ENCODE data around the gene MAB21L2.
"Not testable (repeated sequence)": the region's sequence is repeated elsewhere in the genome, so short reads cannot be mapped to it uniquely, and the experiment has no call there.

Gene MAB21L2

DNA sequence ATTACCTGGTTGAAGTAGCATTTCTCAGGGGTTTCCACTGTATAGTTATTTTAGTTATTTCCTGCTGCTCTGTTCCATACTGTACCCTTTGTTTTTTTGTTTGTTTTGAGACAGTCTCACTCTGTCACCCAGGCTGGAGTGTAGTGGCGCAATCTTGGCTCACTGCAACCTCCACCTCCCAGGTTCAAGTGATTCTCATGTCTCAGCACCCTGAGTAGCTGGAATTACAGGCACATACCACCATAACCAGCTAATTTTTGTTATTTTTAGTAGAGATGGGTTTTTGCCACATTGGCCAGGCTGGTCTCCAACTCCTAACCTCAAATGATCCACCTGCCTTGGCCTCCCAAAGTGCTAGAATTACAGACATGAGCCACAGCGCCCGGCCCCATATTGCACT lies 24.1 kb upstream of the MAB21L2 start:
- H3K27me3 ChIP-seq (ENCODE audit: control insufficient read depth in 1 of 2, insufficient read depth in 2 of 2, low read length in 2 of 2); H3K27ac ChIP-seq (ENCODE audit: low read depth, low read length); H3K4me3 ChIP-seq (ENCODE audit: low read depth in 1 of 2, low read length in 2 of 2); H3K4me1 ChIP-seq (ENCODE audit: control insufficient read depth in 1 of 2, insufficient read depth in 2 of 2, low read length in 2 of 2); H3K36me3 ChIP-seq (ENCODE audit: control insufficient read depth in 1 of 2, insufficient read depth in 2 of 2, low read length in 2 of 2); H3K9ac ChIP-seq (ENCODE audit: low read depth in 1 of 2, low read length in 2 of 2); H3K9me3 ChIP-seq (ENCODE audit: control insufficient read depth in 1 of 2, low read length in 2 of 2): not testable (repeated sequence)

DNA sequence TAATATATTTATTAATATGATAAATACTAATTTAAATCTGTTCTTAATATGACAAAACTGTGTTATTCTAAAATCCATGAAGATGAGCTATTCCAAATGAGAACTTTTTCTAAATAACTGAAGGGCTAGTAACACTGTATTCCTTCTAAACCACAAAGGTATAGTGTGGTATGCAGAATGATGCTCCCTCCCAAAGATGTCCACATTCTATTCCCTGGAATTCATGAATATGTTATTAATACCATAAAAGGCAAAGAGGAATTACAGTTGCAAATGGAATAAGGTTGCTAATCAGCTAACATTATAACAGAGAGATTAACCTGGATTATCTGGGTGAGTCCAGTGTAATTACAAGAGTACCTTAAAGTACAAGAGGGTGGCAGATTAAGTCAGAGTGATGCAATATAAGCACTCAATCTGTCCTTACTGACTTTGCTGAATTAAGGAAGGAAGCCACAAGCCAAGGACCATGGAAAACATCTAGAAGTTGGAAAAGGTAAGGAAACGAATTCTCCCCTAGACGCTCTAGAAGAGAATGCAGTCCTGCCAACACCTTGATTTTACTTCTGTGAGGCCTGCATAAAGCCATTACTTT lies 20.7 kb upstream of the MAB21L2 start:
- no peaks in the 10 kb centered on the region for H3K27me3 ChIP-seq (ENCODE audit: control insufficient read depth in 1 of 2, insufficient read depth in 2 of 2, low read length in 2 of 2)
- no peak overlapping the region for H3K4me3 ChIP-seq (ENCODE audit: low read depth in 1 of 2, low read length in 2 of 2)
- H3K9ac ChIP-seq (ENCODE audit: low read depth in 1 of 2, low read length in 2 of 2) = no peak overlapping the region
- no peak overlapping the region for H3K27ac ChIP-seq (ENCODE audit: low read depth, low read length)
- no peaks in the 10 kb centered on the region for H3K4me1 ChIP-seq (ENCODE audit: control insufficient read depth in 1 of 2, insufficient read depth in 2 of 2, low read length in 2 of 2)
- peaks cover 0 to 6% of the 10 kb centered on the region in 2 donors for H3K9me3 ChIP-seq (ENCODE audit: control insufficient read depth in 1 of 2, low read length in 2 of 2)
- peaks cover 5 to 6% of the 10 kb centered on the region in 2 donors for H3K36me3 ChIP-seq (ENCODE audit: control insufficient read depth in 1 of 2, insufficient read depth in 2 of 2, low read length in 2 of 2)

DNA sequence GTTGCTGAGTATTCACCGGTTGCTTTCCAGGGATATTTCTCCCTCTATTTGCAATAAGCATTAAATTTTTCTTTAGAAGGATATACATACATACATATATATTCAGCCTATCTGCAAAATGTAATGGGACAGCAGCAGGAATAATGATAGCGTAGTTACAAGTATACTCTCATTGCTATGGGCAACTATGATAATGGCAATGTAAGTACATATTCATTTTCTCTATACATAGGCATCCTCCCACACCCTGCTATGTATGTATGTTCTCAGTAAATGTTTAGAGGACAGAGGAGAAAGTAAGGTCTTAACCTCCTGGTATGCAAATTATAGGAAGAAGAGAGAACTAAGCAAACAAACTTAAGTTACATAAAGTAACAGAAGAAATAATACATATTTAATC lies 19.7 kb upstream of the MAB21L2 start:
- Histone ChIP-seq H3K9ac (ENCODE audit: low read depth in 1 of 2, low read length in 2 of 2) (no peak overlapping the region), H3K9me3 (ENCODE audit: control insufficient read depth in 1 of 2, low read length in 2 of 2) (peaks cover 0 to 6% of the 10 kb centered on the region in 2 donors), H3K27ac (ENCODE audit: low read depth, low read length) (no peak overlapping the region), H3K4me3 (ENCODE audit: low read depth in 1 of 2, low read length in 2 of 2) (no peak overlapping the region), H3K27me3 (ENCODE audit: control insufficient read depth in 1 of 2, insufficient read depth in 2 of 2, low read length in 2 of 2) (no peaks in the 10 kb centered on the region), H3K36me3 (ENCODE audit: control insufficient read depth in 1 of 2, insufficient read depth in 2 of 2, low read length in 2 of 2) (peaks cover 5 to 6% of the 10 kb centered on the region in 2 donors), H3K4me1 (ENCODE audit: control insufficient read depth in 1 of 2, insufficient read depth in 2 of 2, low read length in 2 of 2) (no peaks in the 10 kb centered on the region)

DNA sequence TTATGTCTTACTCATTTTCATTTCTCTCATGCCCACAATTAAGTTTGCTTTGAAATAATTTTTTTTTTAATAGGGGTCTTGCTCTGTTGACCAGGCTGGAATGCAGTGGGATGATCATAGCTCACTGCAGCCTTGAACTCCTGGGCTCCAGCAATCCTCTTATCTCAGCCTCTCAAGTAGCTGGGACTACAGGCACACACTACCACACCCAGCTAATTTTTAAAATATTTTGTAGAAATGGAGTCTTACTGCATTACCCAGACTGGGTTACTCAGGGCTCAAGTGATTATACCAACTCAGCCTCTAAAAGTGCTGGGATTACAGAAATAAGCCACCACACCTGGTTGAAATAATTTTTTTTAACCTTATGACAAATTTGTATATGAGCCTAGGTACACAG lies 19.2 kb upstream of the MAB21L2 start:
- Histone ChIP-seq H3K4me1 (ENCODE audit: control insufficient read depth in 1 of 2, insufficient read depth in 2 of 2, low read length in 2 of 2) (no peaks in the 10 kb centered on the region), H3K36me3 (ENCODE audit: control insufficient read depth in 1 of 2, insufficient read depth in 2 of 2, low read length in 2 of 2) (peaks cover 5 to 6% of the 10 kb centered on the region in 2 donors), H3K27me3 (ENCODE audit: control insufficient read depth in 1 of 2, insufficient read depth in 2 of 2, low read length in 2 of 2) (no peaks in the 10 kb centered on the region), H3K9ac (ENCODE audit: low read depth in 1 of 2, low read length in 2 of 2) (no peak overlapping the region), H3K9me3 (ENCODE audit: control insufficient read depth in 1 of 2, low read length in 2 of 2) (peaks cover 0 to 6% of the 10 kb centered on the region in 2 donors), H3K4me3 (ENCODE audit: low read depth in 1 of 2, low read length in 2 of 2) (no peak overlapping the region), H3K27ac (ENCODE audit: low read depth, low read length) (no peak overlapping the region)

DNA sequence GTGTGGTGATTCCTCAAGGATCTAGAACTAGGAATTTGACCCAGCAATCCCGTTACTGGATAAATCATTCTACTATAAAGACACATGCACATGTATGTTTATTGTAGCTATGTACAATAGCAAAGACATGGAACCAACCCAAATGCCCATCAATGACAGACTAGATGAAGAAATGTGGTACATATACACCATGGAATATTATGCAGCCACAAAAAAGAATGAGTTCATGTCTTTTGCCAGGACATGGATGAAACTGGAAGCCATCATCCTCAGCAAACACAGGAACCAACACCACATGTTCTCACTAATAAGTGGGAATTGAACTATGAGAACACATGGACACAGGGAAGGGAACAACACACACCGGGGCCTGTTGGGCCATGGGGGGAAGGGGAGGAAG lies 17.0 kb upstream of the MAB21L2 start:
- not testable (repeated sequence) for H3K27me3 ChIP-seq (ENCODE audit: control insufficient read depth in 1 of 2, insufficient read depth in 2 of 2, low read length in 2 of 2); H3K27ac ChIP-seq (ENCODE audit: low read depth, low read length); H3K9me3 ChIP-seq (ENCODE audit: control insufficient read depth in 1 of 2, low read length in 2 of 2); H3K4me3 ChIP-seq (ENCODE audit: low read depth in 1 of 2, low read length in 2 of 2); H3K36me3 ChIP-seq (ENCODE audit: control insufficient read depth in 1 of 2, insufficient read depth in 2 of 2, low read length in 2 of 2); H3K9ac ChIP-seq (ENCODE audit: low read depth in 1 of 2, low read length in 2 of 2); H3K4me1 ChIP-seq (ENCODE audit: control insufficient read depth in 1 of 2, insufficient read depth in 2 of 2, low read length in 2 of 2)

DNA sequence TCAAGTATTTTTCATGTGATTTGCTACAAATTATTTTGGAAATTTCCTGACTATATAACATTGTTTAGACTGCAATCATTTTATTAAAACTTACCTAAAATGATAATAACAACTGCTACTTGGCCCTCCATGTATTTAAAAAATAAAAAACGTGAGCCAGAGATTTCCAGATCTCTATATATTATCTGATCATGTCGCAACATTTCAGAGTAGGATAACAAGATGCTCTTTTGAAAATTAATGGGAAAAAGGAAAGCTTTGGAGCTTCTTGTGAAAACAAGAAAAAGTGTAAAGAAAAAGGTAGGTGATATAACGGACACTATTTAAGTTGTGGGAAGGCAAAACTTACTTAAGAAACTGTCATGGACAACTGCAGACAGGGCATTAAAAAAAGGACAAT lies 14.9 kb upstream of the MAB21L2 start:
- Histone ChIP-seq H3K4me1 (ENCODE audit: control insufficient read depth in 1 of 2, insufficient read depth in 2 of 2, low read length in 2 of 2) (no peaks in the 10 kb centered on the region), H3K27ac (ENCODE audit: low read depth, low read length) (no peak overlapping the region), H3K9ac (ENCODE audit: low read depth in 1 of 2, low read length in 2 of 2) (no peak overlapping the region), H3K27me3 (ENCODE audit: control insufficient read depth in 1 of 2, insufficient read depth in 2 of 2, low read length in 2 of 2) (no peaks in the 10 kb centered on the region), H3K4me3 (ENCODE audit: low read depth in 1 of 2, low read length in 2 of 2) (no peak overlapping the region), H3K9me3 (ENCODE audit: control insufficient read depth in 1 of 2, low read length in 2 of 2) (peaks cover 0 to 6% of the 10 kb centered on the region in 2 donors), H3K36me3 (ENCODE audit: control insufficient read depth in 1 of 2, insufficient read depth in 2 of 2, low read length in 2 of 2) (peaks cover 4 to 6% of the 10 kb centered on the region in 2 donors)

DNA sequence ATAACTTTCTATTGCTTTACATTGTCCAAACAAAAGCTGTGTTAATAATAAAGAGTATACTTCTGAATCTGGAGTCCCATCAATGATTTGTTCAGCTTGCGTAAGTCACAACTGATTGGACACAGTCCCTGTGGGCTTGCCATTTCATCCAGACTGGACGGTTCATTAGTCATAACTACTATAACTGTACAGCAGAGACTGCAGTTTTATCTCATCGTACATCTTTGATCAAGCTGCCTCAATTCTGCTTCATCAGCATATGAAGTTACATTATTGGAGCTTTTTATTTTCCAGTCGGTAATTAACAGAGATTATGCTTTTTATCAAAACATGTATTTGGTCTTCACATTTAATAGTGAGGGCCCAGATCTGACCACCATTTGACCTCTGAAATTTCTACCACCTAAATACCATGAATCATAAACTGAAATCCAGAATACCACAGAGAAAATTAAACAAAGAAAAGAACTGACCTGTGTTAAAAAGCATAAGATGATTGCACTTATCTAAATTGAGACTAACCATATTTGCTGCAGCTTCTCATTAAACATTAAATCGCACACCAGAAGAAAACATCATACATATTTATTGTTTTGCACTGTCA lies 12.5 kb upstream of the MAB21L2 start:
- H3K36me3 ChIP-seq (ENCODE audit: control insufficient read depth in 1 of 2, insufficient read depth in 2 of 2, low read length in 2 of 2) = peaks cover 4 to 6% of the 10 kb centered on the region in 2 donors
- H3K27me3 ChIP-seq (ENCODE audit: control insufficient read depth in 1 of 2, insufficient read depth in 2 of 2, low read length in 2 of 2) = no peaks in the 10 kb centered on the region
- H3K9me3 ChIP-seq (ENCODE audit: control insufficient read depth in 1 of 2, low read length in 2 of 2) = peaks cover 0 to 6% of the 10 kb centered on the region in 2 donors
- H3K4me1 ChIP-seq (ENCODE audit: control insufficient read depth in 1 of 2, insufficient read depth in 2 of 2, low read length in 2 of 2) = no peaks in the 10 kb centered on the region
- H3K9ac ChIP-seq (ENCODE audit: low read depth in 1 of 2, low read length in 2 of 2) = no peak overlapping the region
- no peak overlapping the region for H3K27ac ChIP-seq (ENCODE audit: low read depth, low read length)
- no peak overlapping the region for H3K4me3 ChIP-seq (ENCODE audit: low read depth in 1 of 2, low read length in 2 of 2)

DNA sequence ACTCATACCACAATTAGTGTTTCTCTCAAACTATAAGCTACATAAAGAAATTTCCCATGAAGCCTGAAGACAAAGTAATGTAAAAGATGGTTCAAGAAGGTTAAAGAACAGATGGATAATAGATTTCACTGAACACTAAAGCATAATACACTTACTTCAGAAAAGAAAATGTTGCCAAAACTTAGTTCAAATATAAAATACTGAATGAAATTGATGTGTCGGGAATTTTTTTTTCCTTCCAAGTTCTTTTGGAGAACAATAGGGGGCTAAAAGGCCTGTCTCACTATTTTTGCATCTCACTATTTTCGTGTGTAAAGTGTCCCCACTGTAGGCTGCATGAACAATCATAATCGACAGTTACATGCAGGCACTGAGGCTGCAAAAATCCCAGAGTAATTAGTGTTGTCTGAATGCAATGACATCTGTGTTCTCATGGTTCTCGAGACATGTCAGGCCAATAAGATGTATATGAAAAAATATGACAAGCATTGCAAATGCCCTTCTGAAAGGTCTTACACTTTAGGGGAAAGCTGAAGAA lies 11.9 kb upstream of the MAB21L2 start:
- Histone ChIP-seq H3K9me3 (ENCODE audit: control insufficient read depth in 1 of 2, low read length in 2 of 2) (peaks cover 0 to 1% of the 10 kb centered on the region in 2 donors), H3K4me1 (ENCODE audit: control insufficient read depth in 1 of 2, insufficient read depth in 2 of 2, low read length in 2 of 2) (no peaks in the 10 kb centered on the region), H3K4me3 (ENCODE audit: low read depth in 1 of 2, low read length in 2 of 2) (no peak overlapping the region), H3K27ac (ENCODE audit: low read depth, low read length) (no peak overlapping the region), H3K36me3 (ENCODE audit: control insufficient read depth in 1 of 2, insufficient read depth in 2 of 2, low read length in 2 of 2) (peaks cover 2 to 4% of the 10 kb centered on the region in 2 donors), H3K9ac (ENCODE audit: low read depth in 1 of 2, low read length in 2 of 2) (no peak overlapping the region), H3K27me3 (ENCODE audit: control insufficient read depth in 1 of 2, insufficient read depth in 2 of 2, low read length in 2 of 2) (no peaks in the 10 kb centered on the region)

DNA sequence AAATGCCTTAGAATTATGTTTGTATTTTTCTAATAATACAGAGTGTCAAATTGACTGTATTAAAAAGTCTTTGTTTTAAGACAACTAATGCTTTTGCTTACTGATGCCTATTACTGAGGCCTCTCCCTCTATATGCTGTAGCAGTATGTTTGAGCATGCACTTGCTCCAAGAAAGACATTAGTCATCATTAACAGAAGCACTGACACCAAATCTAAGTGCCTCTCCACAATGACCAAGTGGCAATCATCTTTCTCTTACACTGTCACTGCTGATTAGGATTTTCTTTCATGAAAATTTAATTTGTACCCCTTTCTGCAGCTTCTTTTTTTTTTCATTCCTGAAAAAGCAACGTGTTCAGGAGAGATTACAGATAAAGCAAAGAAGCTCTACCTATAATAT lies 11.1 kb upstream of the MAB21L2 start:
- no peak overlapping the region for H3K27ac ChIP-seq (ENCODE audit: low read depth, low read length)
- H3K9ac ChIP-seq (ENCODE audit: low read depth in 1 of 2, low read length in 2 of 2) = no peak overlapping the region
- H3K27me3 ChIP-seq (ENCODE audit: control insufficient read depth in 1 of 2, insufficient read depth in 2 of 2, low read length in 2 of 2) = no peaks in the 10 kb centered on the region
- H3K36me3 ChIP-seq (ENCODE audit: control insufficient read depth in 1 of 2, insufficient read depth in 2 of 2, low read length in 2 of 2) = peaks cover 0 to 4% of the 10 kb centered on the region in 2 donors
- H3K4me3 ChIP-seq (ENCODE audit: low read depth in 1 of 2, low read length in 2 of 2) = no peak overlapping the region
- H3K4me1 ChIP-seq (ENCODE audit: control insufficient read depth in 1 of 2, insufficient read depth in 2 of 2, low read length in 2 of 2) = no peaks in the 10 kb centered on the region
- H3K9me3 ChIP-seq (ENCODE audit: control insufficient read depth in 1 of 2, low read length in 2 of 2) = no peaks in the 10 kb centered on the region

DNA sequence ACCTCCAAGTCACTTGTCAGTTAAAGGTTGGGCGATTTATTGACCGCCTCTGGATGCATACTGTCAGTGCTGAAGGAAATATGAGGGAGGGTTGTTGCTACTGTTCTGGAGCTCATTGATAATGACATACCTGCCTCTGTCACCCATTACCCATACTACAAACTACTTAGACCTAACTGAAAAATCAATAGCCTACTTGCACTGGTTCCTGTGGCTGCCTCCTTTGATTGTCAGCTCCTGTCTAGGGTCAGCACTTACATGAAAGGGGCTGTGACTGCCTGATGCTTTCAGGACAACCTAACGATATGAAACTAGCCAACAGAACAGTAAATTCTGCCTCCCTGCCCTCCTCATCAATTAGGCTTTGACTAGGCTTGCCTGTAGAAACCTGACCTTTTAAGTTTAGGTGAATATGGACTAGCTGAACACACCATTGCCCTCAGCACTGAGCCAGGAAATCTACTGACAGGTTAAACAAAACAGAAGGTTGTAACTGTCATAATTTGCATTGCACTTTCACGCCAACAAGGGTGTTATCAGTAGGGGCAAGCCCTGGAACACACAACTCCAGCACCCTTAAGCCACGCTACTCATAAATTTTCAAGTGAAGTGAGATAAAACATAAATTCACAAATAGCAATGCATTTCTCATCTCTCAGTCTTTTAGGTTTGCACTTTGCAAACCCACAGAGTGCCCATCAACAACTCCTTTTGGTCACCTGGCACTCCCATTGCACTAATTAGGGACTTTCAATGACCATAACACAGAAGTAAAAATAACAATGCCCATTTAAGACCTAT lies 9.0 kb upstream of the MAB21L2 start:
- H3K9ac ChIP-seq (ENCODE audit: low read depth in 1 of 2, low read length in 2 of 2) = no peak overlapping the region
- H3K27ac ChIP-seq (ENCODE audit: low read depth, low read length) = no peak overlapping the region

More for the DNA sequence above, 9.0 kb upstream of the MAB21L2 start:
- H3K36me3 ChIP-seq (ENCODE audit: control insufficient read depth in 1 of 2, insufficient read depth in 2 of 2, low read length in 2 of 2) = peaks cover 0 to 4% of the 10 kb centered on the region in 2 donors
- H3K4me1 ChIP-seq (ENCODE audit: control insufficient read depth in 1 of 2, insufficient read depth in 2 of 2, low read length in 2 of 2) = no peaks in the 10 kb centered on the region
- H3K4me3 ChIP-seq (ENCODE audit: low read depth in 1 of 2, low read length in 2 of 2) = no peak overlapping the region
- no peaks in the 10 kb centered on the region for H3K27me3 ChIP-seq (ENCODE audit: control insufficient read depth in 1 of 2, insufficient read depth in 2 of 2, low read length in 2 of 2)
- H3K9me3 ChIP-seq (ENCODE audit: control insufficient read depth in 1 of 2, low read length in 2 of 2) = no peaks in the 10 kb centered on the region

Data from duodenal mucosa (tissue), 2 donors.